Central memory CD8-positive, alpha-beta T cell (primary cell): Measurements from ENCODE around the gene LTBP4.
A peak's percentile ranks its signal among the peaks of the same experiment; 100 is the strongest.
"Not testable (repeated sequence)": the region's sequence is repeated elsewhere in the genome, so short reads cannot be mapped to it uniquely, and the experiment has no call there.

ENCODE experiments used
- ATAC-seq: fragments of 150-1000 bp; cut with Tn5 transposase; replicated peaks from 2 replicates; pipeline ENCODE4 v1.10.0; 2022; ENCODE audit warnings: mild to moderate bottlenecking, moderate FRiP score, moderate number of reproducible peaks; ENCODE audit not compliant: poor library complexity, severe bottlenecking; ENCODE audit errors: extremely low read depth
- DNase-seq, 2 donors: peaks; one replicate each; pipeline ENCODE4 v3.0.0; 2021; ENCODE audit warnings: low spot score in 2 of 2
- H3K27ac Mint-ChIP-seq: one replicate; pipeline ENCODE4 v1.8.0; 2022; ENCODE audit warnings: low read depth, mild to moderate bottlenecking, moderate library complexity, mixed read lengths
- H3K27me3 Mint-ChIP-seq: one replicate; pipeline ENCODE4 v1.8.0; 2022; ENCODE audit warnings: mixed read lengths
- H3K36me3 Mint-ChIP-seq: one replicate; pipeline ENCODE4 v1.8.0; 2022; ENCODE audit warnings: mild to moderate bottlenecking, moderate library complexity, mixed read lengths; ENCODE audit not compliant: insufficient read depth
- H3K4me1 Mint-ChIP-seq: one replicate; pipeline ENCODE4 v1.8.0; 2022; ENCODE audit warnings: mixed read lengths
- H3K4me3 Mint-ChIP-seq: one replicate; pipeline ENCODE4 v1.8.0; 2022; ENCODE audit warnings: mild to moderate bottlenecking, moderate library complexity, mixed read lengths
- H3K9me3 Mint-ChIP-seq: one replicate; pipeline ENCODE4 v1.8.0; 2022; ENCODE audit warnings: mixed read lengths

The LTBP4 gene

GRCh38 chr19:40601134-40601974, at the start of gene LTBP4:
Gene LTBP4 (plus strand): TSS chr19:40601369. CDS start chr19:40601388, 19 bp downstream.
- no peak for ATAC-seq
- no peak for DNase-seq
- Mint-ChIP-seq H3K36me3 (peaks cover 19% of the 10 kb centered on the region), H3K27ac (no peak within 1 kb of the TSS), H3K27me3 (peaks cover 60% of the 10 kb centered on the region), H3K4me3 (peak within 1 kb of the TSS; percentile 65), H3K9me3 (no peaks in the 10 kb centered on the region), H3K4me1 (peaks cover 66% of the 10 kb centered on the region)

- no peak overlapping the region for H3K4me3 Mint-ChIP-seq
- no peaks in the 10 kb centered on the region for H3K9me3 Mint-ChIP-seq
- no peak for DNase-seq
- peaks cover 10% of the 10 kb centered on the region for H3K4me1 Mint-ChIP-seq
- ATAC-seq: no peak
- peaks cover 90% of the 10 kb centered on the region for H3K27me3 Mint-ChIP-seq
- no peak overlapping the region for H3K27ac Mint-ChIP-seq
- H3K36me3 Mint-ChIP-seq: peaks cover 3% of the 10 kb centered on the region
Observed at GRCh38 chr19:40552848-40553247, 48.3 kb upstream of the LTBP4 start.

- H3K36me3 Mint-ChIP-seq: peaks cover 3% of the 10 kb centered on the region
- no peaks in the 10 kb centered on the region for H3K9me3 Mint-ChIP-seq
- H3K4me1 Mint-ChIP-seq: peaks cover 4% of the 10 kb centered on the region
- H3K27me3 Mint-ChIP-seq: peaks cover 93% of the 10 kb centered on the region
- no peak for ATAC-seq
- DNase-seq: no peak
- no peak overlapping the region for H3K4me3 Mint-ChIP-seq
- no peak overlapping the region for H3K27ac Mint-ChIP-seq
Observed at GRCh38 chr19:40553885-40554857, 47.0 kb upstream of the LTBP4 start.

- Mint-ChIP-seq H3K9me3 (no peaks in the 10 kb centered on the region), H3K4me1 (no peaks in the 10 kb centered on the region), H3K27ac (no peak overlapping the region), H3K4me3 (no peak overlapping the region), H3K36me3 (no peaks in the 10 kb centered on the region), H3K27me3 (peaks cover 94% of the 10 kb centered on the region)
- ATAC-seq (no peak), DNase-seq (no peak)
Observed at GRCh38 chr19:40555978-40556689, 45.0 kb upstream of the LTBP4 start.

GRCh38 chr19:40556953-40557530, 44.1 kb upstream of the LTBP4 start:
- peaks cover 97% of the 10 kb centered on the region for H3K27me3 Mint-ChIP-seq
- ATAC-seq: no peak
- H3K4me3 Mint-ChIP-seq: no peak overlapping the region
- no peaks in the 10 kb centered on the region for H3K4me1 Mint-ChIP-seq
- H3K27ac Mint-ChIP-seq: no peak overlapping the region
- H3K9me3 Mint-ChIP-seq: no peaks in the 10 kb centered on the region
- no peak for DNase-seq
- no peaks in the 10 kb centered on the region for H3K36me3 Mint-ChIP-seq

GRCh38 chr19:40559394-40559793, 41.8 kb upstream of the LTBP4 start:
- no peaks in the 10 kb centered on the region for H3K4me1 Mint-ChIP-seq
- no peaks in the 10 kb centered on the region for H3K9me3 Mint-ChIP-seq
- H3K27me3 Mint-ChIP-seq: peaks cover 86% of the 10 kb centered on the region
- H3K36me3 Mint-ChIP-seq: no peaks in the 10 kb centered on the region
- ATAC-seq (no peak), DNase-seq (no peak)
- no peak overlapping the region for H3K4me3 Mint-ChIP-seq
- no peak overlapping the region for H3K27ac Mint-ChIP-seq

GRCh38 chr19:40560092-40560507, 41.1 kb upstream of the LTBP4 start:
- H3K27ac Mint-ChIP-seq: no peak overlapping the region
- no peak overlapping the region for H3K4me3 Mint-ChIP-seq
- ATAC-seq (no peak), DNase-seq (no peak)
- H3K27me3 Mint-ChIP-seq: peaks cover 86% of the 10 kb centered on the region
- H3K36me3 Mint-ChIP-seq: no peaks in the 10 kb centered on the region
- H3K9me3 Mint-ChIP-seq: no peaks in the 10 kb centered on the region
- no peaks in the 10 kb centered on the region for H3K4me1 Mint-ChIP-seq

GRCh38 chr19:40561947-40562346, 39.2 kb upstream of the LTBP4 start:
- DNase-seq (no peak), ATAC-seq (no peak)
- Mint-ChIP-seq H3K4me3 (no peak overlapping the region), H3K27ac (no peak overlapping the region), H3K9me3 (no peaks in the 10 kb centered on the region), H3K27me3 (peaks cover 86% of the 10 kb centered on the region), H3K36me3 (no peaks in the 10 kb centered on the region), H3K4me1 (no peaks in the 10 kb centered on the region)

- peaks cover 63% of the 10 kb centered on the region for H3K27me3 Mint-ChIP-seq
- ATAC-seq, H3K4me1 Mint-ChIP-seq, H3K36me3 Mint-ChIP-seq, DNase-seq, H3K4me3 Mint-ChIP-seq, H3K9me3 Mint-ChIP-seq, H3K27ac Mint-ChIP-seq: not testable (repeated sequence)
Observed at GRCh38 chr19:40564535-40564934, 36.6 kb upstream of the LTBP4 start.

- Mint-ChIP-seq H3K36me3 (no peaks in the 10 kb centered on the region), H3K27me3 (peaks cover 55% of the 10 kb centered on the region), H3K4me1 (peaks cover 7% of the 10 kb centered on the region), H3K9me3 (no peaks in the 10 kb centered on the region), H3K27ac (no peak overlapping the region), H3K4me3 (no peak overlapping the region)
- no peak for DNase-seq
- no peak for ATAC-seq
Observed at GRCh38 chr19:40565355-40565754, 35.8 kb upstream of the LTBP4 start.

- ATAC-seq (no peak), DNase-seq (no peak)
- Mint-ChIP-seq H3K36me3 (peaks cover 2% of the 10 kb centered on the region), H3K27ac (no peak overlapping the region), H3K4me1 (peaks cover 12% of the 10 kb centered on the region), H3K27me3 (peaks cover 48% of the 10 kb centered on the region), H3K4me3 (no peak overlapping the region), H3K9me3 (no peaks in the 10 kb centered on the region)
Observed at GRCh38 chr19:40565910-40566495, 35.2 kb upstream of the LTBP4 start.
